ENCODE data around the gene EIF4G3. TPM values are rescaled to one million over a fixed set of nuclear protein-coding genes. Genes with fewer than 3 reads are reported as not detected.
A peak's percentile ranks its signal among the peaks of the same experiment; 100 is the strongest.
"Not testable (repeated sequence)": the region's sequence is repeated elsewhere in the genome, so short reads cannot be mapped to it uniquely, and the experiment has no call there.

EIF4G3 gene
- total RNA-seq, 1 donor, result 58.6 TPM

DNA sequence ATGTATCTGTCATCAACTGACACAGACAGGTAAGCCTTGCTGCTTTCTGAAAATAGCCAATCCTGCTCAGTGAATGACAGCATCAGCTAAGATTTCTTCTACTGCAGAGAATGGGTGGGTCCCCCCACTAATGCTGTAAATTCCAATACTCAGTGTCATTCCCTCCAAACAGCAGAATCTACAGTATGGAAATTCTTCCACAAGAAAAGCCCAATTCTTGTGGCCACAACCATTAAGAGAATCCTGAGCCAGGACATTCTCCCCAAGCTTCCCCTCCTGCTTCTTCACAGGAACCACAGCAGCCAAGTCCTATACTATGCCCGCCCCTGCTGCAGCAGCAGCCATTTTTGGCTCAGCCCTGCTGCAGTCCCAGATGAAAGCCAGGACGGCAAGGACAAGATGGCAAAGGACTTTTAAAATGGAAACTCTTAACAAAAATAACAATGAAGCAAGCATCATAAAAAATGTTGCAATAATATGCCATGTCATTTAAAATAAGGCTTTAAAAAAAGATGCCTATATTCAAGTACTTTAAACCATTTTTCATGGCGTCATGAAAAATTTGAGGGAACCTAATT is 26.8 kb downstream of the EIF4G3 start:
- H3K4me3 ChIP-seq (ENCODE audit: low read depth, low read length), result no peak overlapping the region
- TF ChIP-seq, protein P1, sequence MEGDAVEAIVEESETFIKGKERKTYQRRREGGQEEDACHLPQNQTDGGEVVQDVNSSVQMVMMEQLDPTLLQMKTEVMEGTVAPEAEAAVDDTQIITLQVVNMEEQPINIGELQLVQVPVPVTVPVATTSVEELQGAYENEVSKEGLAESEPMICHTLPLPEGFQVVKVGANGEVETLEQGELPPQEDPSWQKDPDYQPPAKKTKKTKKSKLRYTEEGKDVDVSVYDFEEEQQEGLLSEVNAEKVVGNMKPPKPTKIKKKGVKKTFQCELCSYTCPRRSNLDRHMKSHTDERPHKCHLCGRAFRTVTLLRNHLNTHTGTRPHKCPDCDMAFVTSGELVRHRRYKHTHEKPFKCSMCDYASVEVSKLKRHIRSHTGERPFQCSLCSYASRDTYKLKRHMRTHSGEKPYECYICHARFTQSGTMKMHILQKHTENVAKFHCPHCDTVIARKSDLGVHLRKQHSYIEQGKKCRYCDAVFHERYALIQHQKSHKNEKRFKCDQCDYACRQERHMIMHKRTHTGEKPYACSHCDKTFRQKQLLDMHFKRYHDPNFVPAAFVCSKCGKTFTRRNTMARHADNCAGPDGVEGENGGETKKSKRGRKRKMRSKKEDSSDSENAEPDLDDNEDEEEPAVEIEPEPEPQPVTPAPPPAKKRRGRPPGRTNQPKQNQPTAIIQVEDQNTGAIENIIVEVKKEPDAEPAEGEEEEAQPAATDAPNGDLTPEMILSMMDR (IDR thresholded peaks at IDR 0.05; ENCODE audit: insufficient read depth, low read length), result no peak
- DNase-seq (ENCODE audit: low read depth), result peak; percentile 96

DNA sequence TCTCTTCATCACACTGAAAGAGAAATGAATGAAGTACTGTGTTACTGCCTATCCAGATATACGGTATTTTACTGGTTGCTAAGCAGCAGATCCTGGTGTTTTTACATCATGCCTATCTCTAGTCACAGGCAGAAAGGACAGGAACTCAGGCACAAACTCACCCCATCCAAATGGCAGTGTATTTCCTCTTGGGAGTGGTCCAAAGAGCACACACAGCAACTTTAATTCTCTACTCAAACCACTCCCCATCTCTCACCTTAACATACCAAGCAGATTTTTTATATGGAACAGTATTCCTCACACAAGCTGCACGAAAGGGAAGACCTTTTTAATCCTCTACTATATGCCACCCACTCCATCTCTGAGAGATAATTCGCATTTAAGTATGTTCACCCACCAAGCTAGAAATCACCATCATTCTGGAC is 27.3 kb downstream of the EIF4G3 start:
- peak; percentile 49 for DNase-seq (ENCODE audit: low read depth)
- TF ChIP-seq, protein P1 (IDR thresholded peaks at IDR 0.05; ENCODE audit: insufficient read depth, low read length), result no peak
- no peak overlapping the region for H3K4me3 ChIP-seq (ENCODE audit: low read depth, low read length)

DNA sequence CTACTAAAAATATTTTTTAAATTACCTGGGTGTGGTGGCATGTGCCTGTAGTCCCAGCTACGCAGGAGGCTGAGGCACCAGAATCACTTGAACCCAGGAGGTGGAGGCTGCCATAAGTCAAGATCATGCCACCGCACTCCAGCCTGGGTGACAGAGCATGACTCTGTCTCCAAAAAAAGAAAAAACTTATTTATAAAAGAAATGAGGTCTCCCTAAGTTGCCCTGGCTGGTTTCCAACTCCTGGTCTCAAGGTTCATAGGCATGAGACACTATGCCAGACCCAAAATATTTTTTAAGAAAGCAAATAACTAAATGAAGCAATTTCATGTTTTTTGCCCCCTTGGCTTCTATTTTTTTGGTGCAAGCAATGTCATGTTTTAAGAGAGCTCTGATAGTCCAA is 32.9 kb downstream of the EIF4G3 start:
- TF ChIP-seq, protein P1 (IDR thresholded peaks at IDR 0.05; ENCODE audit: insufficient read depth, low read length), result no peak
- no peak for DNase-seq (ENCODE audit: low read depth)
- no peak overlapping the region for H3K4me3 ChIP-seq (ENCODE audit: low read depth, low read length)

DNA sequence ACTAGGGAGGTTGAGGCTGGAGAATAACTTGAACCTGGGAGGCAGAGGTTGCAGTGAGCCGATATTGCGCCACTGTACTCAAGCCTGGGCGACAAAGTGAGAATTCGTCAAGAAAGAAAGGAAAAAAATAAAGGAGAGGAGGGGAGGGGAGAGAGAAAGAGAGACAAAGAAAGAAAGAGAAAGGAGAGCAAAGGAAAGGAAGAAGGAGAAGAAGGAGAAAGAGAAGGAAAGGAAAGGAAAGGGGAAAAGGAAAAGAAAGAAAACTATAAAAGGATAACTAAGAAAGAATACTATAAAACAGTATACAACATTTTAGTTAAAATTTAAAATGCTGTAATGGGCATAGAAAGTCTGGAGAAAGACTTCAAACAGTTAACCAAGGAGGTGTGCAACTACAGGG is 33.6 kb downstream of the EIF4G3 start:
- TF ChIP-seq, protein P1 (IDR thresholded peaks at IDR 0.05; ENCODE audit: insufficient read depth, low read length), result no peak
- DNase-seq (ENCODE audit: low read depth), result no peak
- H3K4me3 ChIP-seq (ENCODE audit: low read depth, low read length), result no peak overlapping the region

DNA sequence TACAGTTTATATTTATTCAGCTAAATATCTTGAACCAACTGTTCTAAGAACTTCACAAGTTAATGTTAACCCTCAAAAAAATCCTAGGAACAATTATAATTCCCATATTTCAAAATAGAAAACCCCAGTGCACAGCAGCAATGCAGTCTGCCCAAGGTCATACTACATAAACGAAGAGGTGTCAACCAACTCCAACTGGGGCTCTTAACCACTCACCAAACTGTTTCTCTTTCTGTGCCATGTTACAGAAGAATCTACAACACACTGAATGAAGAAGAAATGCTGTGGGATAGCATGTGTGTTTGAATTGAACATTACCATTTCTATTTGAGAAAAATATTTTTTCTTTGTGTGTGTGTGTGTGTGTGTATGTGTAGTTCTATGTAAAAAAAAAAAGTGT is 35.7 kb downstream of the EIF4G3 start:
- H3K4me3 ChIP-seq (ENCODE audit: low read depth, low read length), result no peak overlapping the region
- TF ChIP-seq, protein P1 (IDR thresholded peaks at IDR 0.05; ENCODE audit: insufficient read depth, low read length), result no peak
- DNase-seq (ENCODE audit: low read depth), result no peak

DNA sequence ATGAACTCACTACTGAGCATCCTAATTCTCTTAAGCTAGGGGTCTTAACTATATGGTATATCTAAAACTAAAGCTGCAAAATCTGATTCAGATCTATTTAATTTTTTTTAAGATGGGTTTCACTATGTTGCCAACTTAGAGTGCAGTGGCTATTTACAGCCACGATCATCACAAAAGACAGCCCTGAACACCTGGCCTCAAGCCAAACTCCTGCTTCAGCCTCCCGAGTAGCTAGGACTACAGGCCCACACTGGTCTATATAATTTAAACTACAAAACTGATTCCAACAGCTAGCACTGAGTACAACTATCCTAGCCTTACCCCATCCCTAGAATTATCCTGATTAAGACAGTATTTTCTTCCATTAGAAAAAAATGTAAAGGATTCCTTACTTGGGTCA is 37.1 kb downstream of the EIF4G3 start:
- TF ChIP-seq, protein P1 (IDR thresholded peaks at IDR 0.05; ENCODE audit: insufficient read depth, low read length), result no peak
- no peak for DNase-seq (ENCODE audit: low read depth)
- H3K4me3 ChIP-seq (ENCODE audit: low read depth, low read length), result no peak overlapping the region

DNA sequence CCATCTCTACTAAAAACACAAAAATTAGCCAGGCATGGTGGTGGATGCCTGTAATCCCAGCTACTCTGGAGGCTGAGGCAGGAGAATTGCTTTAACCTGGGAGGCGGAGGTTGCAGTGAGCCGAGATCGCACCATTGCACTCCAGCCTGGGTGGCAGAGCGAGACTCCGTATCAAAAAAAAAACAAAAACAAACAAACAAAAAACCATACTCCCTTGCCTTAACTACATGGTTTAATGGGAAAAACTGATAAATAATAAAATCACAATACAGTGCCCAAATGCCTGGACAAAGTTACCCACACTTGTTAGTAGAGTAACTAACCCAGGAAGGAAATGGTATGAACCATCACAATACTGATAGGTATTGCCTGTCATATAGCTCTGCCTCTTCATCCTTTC is 40.4 kb downstream of the EIF4G3 start:
- not testable (repeated sequence) for H3K4me3 ChIP-seq (ENCODE audit: low read depth, low read length); DNase-seq (ENCODE audit: low read depth)

All from fibroblast of the aortic adventitia (primary cell).